HEK293 (cell line): ENCODE data around the gene SHD.

Source experiments
- CTCF ChIA-PET: fragments of 350-600 bp; formaldehyde crosslinking; extraction: SDS; loops from one replicate; lab custom pipeline; 2021; ENCODE audit warnings: antibody characterized with exemption; lab: Yijun Ruan, JAX
- POLR2A ChIA-PET: fragments of 300-600 bp; formaldehyde crosslinking; extraction: SDS; loops from one replicate; lab custom pipeline; 2020; ENCODE audit warnings: antibody characterized with exemption, inconsistent platforms; lab: Yijun Ruan, JAX
- H3K27ac ChIP-seq: fragments of 200-500 bp; sonication (Bioruptor generic); 2 replicates; pipeline ENCODE4 v1.5.1; 2014; ENCODE audit warnings: low read depth, low read length, control low read depth, inconsistent platforms; ENCODE audit errors: extremely low read depth
- H3K36me3 ChIP-seq, 2 experiments: fragments of 200-500 bp in 1 of 2; sonication (Bioruptor generic) in 1 of 2; 1 replicate in 1 of 2; 2 replicates in 1 of 2; pipeline ENCODE4 v1.5.1; 2014 to 2017; ENCODE audit warnings: inconsistent platforms in 2 of 2, low read length in 2 of 2; ENCODE audit not compliant: control insufficient read depth in 2 of 2, insufficient read depth in 1 of 2
- H3K4me1 ChIP-seq: fragments of 200-500 bp; sonication (Bioruptor generic); 2 replicates; pipeline ENCODE4 v1.5.1; 2014; ENCODE audit warnings: mild to moderate bottlenecking, low read length, inconsistent platforms; ENCODE audit not compliant: control insufficient read depth, insufficient read depth
- H3K4me3 ChIP-seq: 2 replicates; pipeline ENCODE4 v1.5.1; 2011; ENCODE audit warnings: low read depth, mild to moderate bottlenecking, control low read depth, low read length, moderate library complexity
- H3K9me3 ChIP-seq: fragments of 200-500 bp; sonication (Bioruptor generic); 2 replicates; pipeline ENCODE4 v1.5.1; 2014; ENCODE audit warnings: low read depth, low read length, inconsistent platforms; ENCODE audit not compliant: control insufficient read depth, insufficient read depth
- OSR2 ChIP-seq: fragments of 450-650 bp; formaldehyde crosslinking; IDR thresholded peaks from 2 replicates; pipeline ENCODE4 v1.5.1; 2016; ENCODE audit warnings: missing biosample characterization, missing genetic modification characterization
- PATZ1 ChIP-seq: fragments of 450-650 bp; formaldehyde crosslinking; IDR thresholded peaks from 2 replicates; pipeline ENCODE4 v1.5.1; 2016; ENCODE audit warnings: missing biosample characterization, missing genetic modification characterization
- PRDM10 ChIP-seq: fragments of 450-650 bp; formaldehyde crosslinking; IDR thresholded peaks from 2 replicates; pipeline ENCODE4 v1.5.1; 2016; ENCODE audit warnings: missing biosample characterization, missing genetic modification characterization
- ZFP41 ChIP-seq: fragments of 450-650 bp; formaldehyde crosslinking; IDR thresholded peaks from 2 replicates; pipeline ENCODE4 v1.5.1; 2016; ENCODE audit warnings: missing biosample characterization, missing genetic modification characterization, borderline replicate concordance
- ZNF335 ChIP-seq: fragments of 450-650 bp; formaldehyde crosslinking; conservative IDR thresholded peaks from 2 replicates; pipeline ENCODE4 v1.5.1; 2016; ENCODE audit warnings: missing biosample characterization, missing genetic modification characterization
- ZNF354C ChIP-seq: fragments of 450-650 bp; formaldehyde crosslinking; IDR thresholded peaks from 2 replicates; pipeline ENCODE4 v1.5.1; 2016; ENCODE audit warnings: missing biosample characterization, missing genetic modification characterization, low read depth, borderline replicate concordance
- ZNF561 ChIP-seq: fragments of 450-650 bp; IDR thresholded peaks from 2 replicates; pipeline ENCODE4 v1.5.1; 2018; ENCODE audit warnings: missing biosample characterization, missing genetic modification characterization, borderline replicate concordance
- ZNF596 ChIP-seq: fragments of 450-650 bp; IDR thresholded peaks from 2 replicates; pipeline ENCODE4 v1.5.0; 2018; ENCODE audit warnings: missing biosample characterization, mild to moderate bottlenecking, missing genetic modification characterization, moderate library complexity
- ZNF629 ChIP-seq: fragments of 450-650 bp; formaldehyde crosslinking; IDR thresholded peaks from 2 replicates; pipeline ENCODE4 v1.5.1; 2017; ENCODE audit warnings: missing biosample characterization, missing genetic modification characterization
- ZNF654 ChIP-seq: fragments of 450-650 bp; formaldehyde crosslinking; IDR thresholded peaks from 2 replicates; pipeline ENCODE4 v1.5.1; 2016; ENCODE audit warnings: low read depth, missing biosample characterization, missing genetic modification characterization
- ZNF692 ChIP-seq: fragments of 450-650 bp; formaldehyde crosslinking; IDR thresholded peaks from 2 replicates; pipeline ENCODE4 v1.5.1; 2016; ENCODE audit warnings: missing biosample characterization, missing genetic modification characterization
- ZNF747 ChIP-seq: fragments of 450-650 bp; formaldehyde crosslinking; IDR thresholded peaks from 2 replicates; pipeline ENCODE4 v1.5.1; 2016; ENCODE audit warnings: missing biosample characterization, missing genetic modification characterization
- ZNF76 ChIP-seq: fragments of 450-650 bp; formaldehyde crosslinking; IDR thresholded peaks from 2 replicates; pipeline ENCODE4; 2016; ENCODE audit warnings: low read depth, missing biosample characterization, missing genetic modification characterization, borderline replicate concordance
- ZNF837 ChIP-seq: fragments of 450-650 bp; formaldehyde crosslinking; IDR thresholded peaks from 2 replicates; pipeline ENCODE4 v1.5.1; 2016; ENCODE audit warnings: missing biosample characterization, missing genetic modification characterization
- TF ChIP-seq, protein P1 (sequence below): fragments of 450-650 bp; formaldehyde crosslinking; IDR thresholded peaks from 2 replicates; pipeline ENCODE4 v1.5.1; 2017; ENCODE audit warnings: missing biosample characterization, missing genetic modification characterization
- TF ChIP-seq, protein P2 (sequence below): fragments of 450-650 bp; formaldehyde crosslinking; IDR thresholded peaks from 2 replicates; pipeline ENCODE4 v1.5.1; 2016; ENCODE audit warnings: missing biosample characterization, missing genetic modification characterization, borderline replicate concordance
- TF ChIP-seq, protein P3 (sequence below): fragments of 450-650 bp; formaldehyde crosslinking; IDR thresholded peaks from 2 replicates; pipeline ENCODE4 v1.5.0; 2017; ENCODE audit warnings: missing biosample characterization, missing genetic modification characterization, borderline replicate concordance

Gene SHD

GRCh38 chr19:4246767-4247593 is 32.1 kb upstream of the SHD start, which contains the start of gene YJU2:
Gene YJU2 (plus strand): TSS chr19:4247080. CDS start chr19:4247147, 67 bp downstream.
- peak within 1 kb of the TSS; percentile 83 for H3K4me3 ChIP-seq
- H3K36me3 ChIP-seq = peaks cover 10 to 31% of the 10 kb centered on the region in 2 experiments; a peak in 2 of 3 replicates
- H3K27ac ChIP-seq = peak within 1 kb of the TSS; percentile 54
- POLR2A ChIA-PET = interaction anchor here (0.6 to 1.3 kb wide), 4 partner anchors 8 to 288 kb away, joined by 3 to 14 read pairs (median 4); partner anchors contain the start of genes MPND and PLIN5
- no peaks in the 10 kb centered on the region; the same call in 1 of the 2 replicates for H3K4me1 ChIP-seq
- no peaks in the 10 kb centered on the region for H3K9me3 ChIP-seq
- CTCF ChIA-PET = interaction anchor here (0.6 to 1.3 kb wide), 7 partner anchors 13 to 154 kb away, joined by 3 to 13 read pairs (median 4); partner anchors contain the start of gene SH3GL1
- no peak for TF ChIP-seq ZNF837
- no peak for TF ChIP-seq ZFP41 (tag by site-specific recombination)
- TF ChIP-seq PRDM10 (tag by site-specific recombination) = peak; percentile 97
- TF ChIP-seq, protein P1, sequence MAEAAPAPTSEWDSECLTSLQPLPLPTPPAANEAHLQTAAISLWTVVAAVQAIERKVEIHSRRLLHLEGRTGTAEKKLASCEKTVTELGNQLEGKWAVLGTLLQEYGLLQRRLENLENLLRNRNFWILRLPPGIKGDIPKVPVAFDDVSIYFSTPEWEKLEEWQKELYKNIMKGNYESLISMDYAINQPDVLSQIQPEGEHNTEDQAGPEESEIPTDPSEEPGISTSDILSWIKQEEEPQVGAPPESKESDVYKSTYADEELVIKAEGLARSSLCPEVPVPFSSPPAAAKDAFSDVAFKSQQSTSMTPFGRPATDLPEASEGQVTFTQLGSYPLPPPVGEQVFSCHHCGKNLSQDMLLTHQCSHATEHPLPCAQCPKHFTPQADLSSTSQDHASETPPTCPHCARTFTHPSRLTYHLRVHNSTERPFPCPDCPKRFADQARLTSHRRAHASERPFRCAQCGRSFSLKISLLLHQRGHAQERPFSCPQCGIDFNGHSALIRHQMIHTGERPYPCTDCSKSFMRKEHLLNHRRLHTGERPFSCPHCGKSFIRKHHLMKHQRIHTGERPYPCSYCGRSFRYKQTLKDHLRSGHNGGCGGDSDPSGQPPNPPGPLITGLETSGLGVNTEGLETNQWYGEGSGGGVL = 0 out of 2 replicates have a peak, but pooled peaks have one; percentile 4
- 0 out of 2 replicates have a peak, but pooled peaks have one; percentile 11 for TF ChIP-seq ZNF654
- peak; percentile 86 for TF ChIP-seq PATZ1 (tag by site-specific recombination)
- peak; percentile 88 for TF ChIP-seq ZNF335
- peak; percentile 92 for TF ChIP-seq ZNF561
- no peak for TF ChIP-seq ZNF747 (tag by site-specific recombination)
- TF ChIP-seq ZNF692 (tag by site-specific recombination) = peak; percentile 89; the same call in 1 of the 2 replicates
- TF ChIP-seq, protein P2, sequence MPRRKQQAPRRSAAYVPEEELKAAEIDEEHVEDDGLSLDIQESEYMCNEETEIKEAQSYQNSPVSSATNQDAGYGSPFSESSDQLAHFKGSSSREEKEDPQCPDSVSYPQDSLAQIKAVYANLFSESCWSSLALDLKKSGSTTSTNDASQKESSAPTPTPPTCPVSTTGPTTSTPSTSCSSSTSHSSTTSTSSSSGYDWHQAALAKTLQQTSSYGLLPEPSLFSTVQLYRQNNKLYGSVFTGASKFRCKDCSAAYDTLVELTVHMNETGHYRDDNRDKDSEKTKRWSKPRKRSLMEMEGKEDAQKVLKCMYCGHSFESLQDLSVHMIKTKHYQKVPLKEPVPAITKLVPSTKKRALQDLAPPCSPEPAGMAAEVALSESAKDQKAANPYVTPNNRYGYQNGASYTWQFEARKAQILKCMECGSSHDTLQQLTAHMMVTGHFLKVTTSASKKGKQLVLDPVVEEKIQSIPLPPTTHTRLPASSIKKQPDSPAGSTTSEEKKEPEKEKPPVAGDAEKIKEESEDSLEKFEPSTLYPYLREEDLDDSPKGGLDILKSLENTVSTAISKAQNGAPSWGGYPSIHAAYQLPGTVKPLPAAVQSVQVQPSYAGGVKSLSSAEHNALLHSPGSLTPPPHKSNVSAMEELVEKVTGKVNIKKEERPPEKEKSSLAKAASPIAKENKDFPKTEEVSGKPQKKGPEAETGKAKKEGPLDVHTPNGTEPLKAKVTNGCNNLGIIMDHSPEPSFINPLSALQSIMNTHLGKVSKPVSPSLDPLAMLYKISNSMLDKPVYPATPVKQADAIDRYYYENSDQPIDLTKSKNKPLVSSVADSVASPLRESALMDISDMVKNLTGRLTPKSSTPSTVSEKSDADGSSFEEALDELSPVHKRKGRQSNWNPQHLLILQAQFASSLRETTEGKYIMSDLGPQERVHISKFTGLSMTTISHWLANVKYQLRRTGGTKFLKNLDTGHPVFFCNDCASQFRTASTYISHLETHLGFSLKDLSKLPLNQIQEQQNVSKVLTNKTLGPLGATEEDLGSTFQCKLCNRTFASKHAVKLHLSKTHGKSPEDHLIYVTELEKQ (tag by site-specific recombination) = 0 out of 2 replicates have a peak, but pooled peaks have one; percentile 16
- TF ChIP-seq ZNF354C (tag by site-specific recombination) = no peak
- TF ChIP-seq, protein P3, sequence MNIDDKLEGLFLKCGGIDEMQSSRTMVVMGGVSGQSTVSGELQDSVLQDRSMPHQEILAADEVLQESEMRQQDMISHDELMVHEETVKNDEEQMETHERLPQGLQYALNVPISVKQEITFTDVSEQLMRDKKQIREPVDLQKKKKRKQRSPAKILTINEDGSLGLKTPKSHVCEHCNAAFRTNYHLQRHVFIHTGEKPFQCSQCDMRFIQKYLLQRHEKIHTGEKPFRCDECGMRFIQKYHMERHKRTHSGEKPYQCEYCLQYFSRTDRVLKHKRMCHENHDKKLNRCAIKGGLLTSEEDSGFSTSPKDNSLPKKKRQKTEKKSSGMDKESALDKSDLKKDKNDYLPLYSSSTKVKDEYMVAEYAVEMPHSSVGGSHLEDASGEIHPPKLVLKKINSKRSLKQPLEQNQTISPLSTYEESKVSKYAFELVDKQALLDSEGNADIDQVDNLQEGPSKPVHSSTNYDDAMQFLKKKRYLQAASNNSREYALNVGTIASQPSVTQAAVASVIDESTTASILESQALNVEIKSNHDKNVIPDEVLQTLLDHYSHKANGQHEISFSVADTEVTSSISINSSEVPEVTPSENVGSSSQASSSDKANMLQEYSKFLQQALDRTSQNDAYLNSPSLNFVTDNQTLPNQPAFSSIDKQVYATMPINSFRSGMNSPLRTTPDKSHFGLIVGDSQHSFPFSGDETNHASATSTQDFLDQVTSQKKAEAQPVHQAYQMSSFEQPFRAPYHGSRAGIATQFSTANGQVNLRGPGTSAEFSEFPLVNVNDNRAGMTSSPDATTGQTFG (tag by site-specific recombination) = peak; percentile 83; the same call in 1 of the 2 replicates
- peak; percentile 94 for TF ChIP-seq ZNF76 (tag by site-specific recombination)
- no peak for TF ChIP-seq ZNF596 (tag by site-specific recombination)
- peak; percentile 96 for TF ChIP-seq OSR2 (tag by site-specific recombination)
- peak; percentile 84 for TF ChIP-seq ZNF629 (tag by site-specific recombination)
